ENCODE results near the gene RYR3. TPM values are rescaled to one million over a fixed set of nuclear protein-coding genes. Genes with fewer than 3 reads are reported as not detected.

The RYR3 gene
- total RNA-seq, 1 donor: 0.10 TPM

DNA sequence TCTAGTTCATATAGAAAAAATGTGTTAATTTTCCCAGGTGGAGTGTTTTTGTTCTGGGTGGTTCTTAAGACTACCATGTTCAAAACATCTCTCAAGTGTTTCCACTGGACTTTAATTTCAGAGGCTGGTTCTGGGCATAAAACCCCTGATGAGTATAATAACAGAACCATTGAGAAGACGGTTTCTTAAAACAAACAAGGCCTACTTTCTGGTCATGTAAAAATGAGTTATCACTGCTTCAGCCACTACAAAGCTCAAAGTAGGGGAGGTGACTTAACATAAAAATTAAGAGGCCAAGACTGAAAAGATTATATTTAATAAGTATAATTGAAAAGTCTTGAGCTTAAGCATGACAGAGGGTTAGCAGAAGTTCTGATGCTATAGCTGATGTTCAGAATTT lies 33.8 kb downstream of the RYR3 start:
- no peaks in the 10 kb centered on the region for H3K27me3 ChIP-seq (ENCODE audit: insufficient read depth, low read length)
- H3K4me3 ChIP-seq (ENCODE audit: low read length): no peak overlapping the region
- no peaks in the 10 kb centered on the region for H3K9me3 ChIP-seq (ENCODE audit: low read depth, low read length)
- H3K4me1 ChIP-seq (ENCODE audit: insufficient read depth, low read length): no peaks in the 10 kb centered on the region

DNA sequence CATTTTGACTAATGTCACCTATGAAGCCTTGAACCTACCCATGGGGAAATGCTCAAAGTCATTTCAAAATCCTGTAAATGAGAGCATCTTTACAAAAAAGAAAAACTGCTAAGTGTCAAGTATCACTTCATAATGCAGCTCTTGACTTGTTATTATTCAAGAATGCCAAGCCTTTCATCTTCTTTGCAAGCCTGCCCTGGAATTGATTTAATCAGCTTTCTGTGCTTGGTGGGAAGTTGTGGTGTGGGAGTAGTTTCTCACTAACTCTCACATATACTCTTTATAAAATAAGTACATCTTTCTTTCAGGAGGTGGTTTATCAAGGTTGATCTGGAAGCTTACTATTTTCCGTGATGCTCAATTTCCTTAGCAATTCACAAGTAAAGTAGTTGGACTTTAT lies 43.6 kb downstream of the RYR3 start:
- Histone ChIP-seq H3K4me1 (ENCODE audit: insufficient read depth, low read length) (no peaks in the 10 kb centered on the region), H3K27me3 (ENCODE audit: insufficient read depth, low read length) (no peaks in the 10 kb centered on the region), H3K4me3 (ENCODE audit: low read length) (no peak overlapping the region), H3K9me3 (ENCODE audit: low read depth, low read length) (no peaks in the 10 kb centered on the region)

DNA sequence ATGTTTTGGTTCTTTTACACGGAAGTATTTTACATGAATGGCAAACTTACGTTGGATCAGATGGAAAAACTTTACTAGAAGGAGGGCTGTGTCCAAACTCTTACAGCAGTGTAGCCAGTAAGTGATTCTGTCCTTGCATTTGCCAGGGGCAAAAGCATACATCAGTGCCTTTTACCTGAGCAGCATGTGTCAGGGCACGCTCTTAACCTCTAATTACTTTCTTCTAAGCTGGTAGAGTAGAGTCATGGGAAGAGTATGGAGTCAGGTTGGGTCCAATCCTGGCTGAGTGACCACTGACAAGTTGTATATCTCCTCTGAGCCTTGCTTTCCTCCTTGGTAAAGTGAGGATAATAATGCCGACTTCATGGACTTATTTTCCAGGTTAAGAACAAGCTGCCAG lies 47.1 kb downstream of the RYR3 start:
- Histone ChIP-seq H3K4me1 (ENCODE audit: insufficient read depth, low read length) (no peaks in the 10 kb centered on the region), H3K27me3 (ENCODE audit: insufficient read depth, low read length) (no peaks in the 10 kb centered on the region), H3K9me3 (ENCODE audit: low read depth, low read length) (no peaks in the 10 kb centered on the region), H3K4me3 (ENCODE audit: low read length) (no peak overlapping the region)

DNA sequence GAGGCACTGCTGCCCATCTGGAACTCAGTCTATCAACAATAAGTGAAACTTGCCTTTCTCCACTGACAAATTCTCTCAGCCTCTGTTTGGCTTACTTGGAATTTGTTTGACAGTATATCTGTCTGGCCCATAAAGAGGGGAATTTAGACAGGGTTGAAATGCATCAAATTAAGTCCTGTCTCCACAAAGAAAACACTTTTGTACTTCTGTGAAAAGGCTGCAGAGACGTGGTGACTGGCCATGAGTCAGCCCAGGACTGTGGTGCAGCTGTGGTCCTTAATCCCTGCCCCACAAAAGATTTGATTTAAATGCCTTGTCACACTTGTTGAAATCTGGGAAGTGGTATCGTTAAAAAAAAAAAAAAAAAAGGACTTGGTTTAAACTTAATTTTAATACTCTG lies 47.5 kb downstream of the RYR3 start:
- Histone ChIP-seq H3K9me3 (ENCODE audit: low read depth, low read length) (no peaks in the 10 kb centered on the region), H3K4me1 (ENCODE audit: insufficient read depth, low read length) (no peaks in the 10 kb centered on the region), H3K4me3 (ENCODE audit: low read length) (no peak overlapping the region), H3K27me3 (ENCODE audit: insufficient read depth, low read length) (no peaks in the 10 kb centered on the region)

DNA sequence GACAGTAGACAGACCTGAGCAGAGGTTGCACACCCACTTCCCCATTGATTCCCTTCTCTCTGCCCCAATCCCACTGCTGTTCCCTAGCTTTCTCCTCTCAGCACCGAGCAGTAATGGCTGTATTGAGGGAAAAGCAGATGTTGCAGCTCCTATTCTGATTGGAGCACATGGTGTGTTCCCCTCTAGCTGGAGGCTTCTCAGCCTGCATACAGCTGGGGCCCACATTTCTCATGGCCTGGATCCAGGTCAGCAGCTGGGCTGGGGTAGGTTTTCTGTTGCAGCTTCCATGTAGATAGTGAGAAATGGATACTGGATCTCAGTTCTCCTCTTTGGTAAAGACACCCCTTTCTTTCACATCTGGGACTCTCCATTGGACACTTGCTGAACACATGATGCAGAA lies 50.1 kb downstream of the RYR3 start:
- Histone ChIP-seq H3K4me1 (ENCODE audit: insufficient read depth, low read length) (no peaks in the 10 kb centered on the region), H3K27me3 (ENCODE audit: insufficient read depth, low read length) (no peaks in the 10 kb centered on the region), H3K4me3 (ENCODE audit: low read length) (no peak overlapping the region), H3K9me3 (ENCODE audit: low read depth, low read length) (no peaks in the 10 kb centered on the region)

DNA sequence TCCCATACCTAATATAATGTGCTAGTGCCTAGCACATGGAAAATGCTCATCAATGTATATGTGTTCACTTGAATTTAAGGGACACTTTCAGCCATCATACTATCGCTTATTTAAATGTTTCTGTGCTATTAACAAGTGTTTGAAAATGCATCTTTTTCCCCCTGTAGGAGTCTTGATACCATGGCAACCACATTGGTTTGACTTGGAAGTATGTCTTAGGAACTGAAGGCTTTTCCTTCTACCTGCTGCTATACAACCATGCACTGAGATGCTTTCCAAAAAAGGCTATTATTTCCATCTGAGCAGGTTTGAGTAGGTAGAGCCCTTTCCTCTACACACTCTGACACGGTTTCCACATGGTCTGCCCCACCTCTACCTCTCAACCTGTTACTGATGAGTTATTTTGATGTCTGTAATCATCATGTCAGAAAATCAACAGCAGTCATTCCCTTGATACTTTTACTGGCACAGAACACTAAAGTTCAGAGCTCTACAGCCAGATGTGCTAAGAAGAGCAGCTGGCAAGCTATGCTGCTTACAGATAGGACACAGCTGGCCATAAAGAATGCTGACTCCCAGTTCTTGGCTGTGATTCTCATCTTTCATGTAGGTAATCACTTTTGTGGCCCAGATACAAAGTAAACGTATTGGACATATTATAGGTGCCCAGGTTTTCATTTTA lies 59.3 kb downstream of the RYR3 start:
- no peak overlapping the region for H3K4me3 ChIP-seq (ENCODE audit: low read length)
- no peaks in the 10 kb centered on the region for H3K4me1 ChIP-seq (ENCODE audit: insufficient read depth, low read length)
- H3K9me3 ChIP-seq (ENCODE audit: low read depth, low read length): no peaks in the 10 kb centered on the region
- H3K27me3 ChIP-seq (ENCODE audit: insufficient read depth, low read length): no peaks in the 10 kb centered on the region

DNA sequence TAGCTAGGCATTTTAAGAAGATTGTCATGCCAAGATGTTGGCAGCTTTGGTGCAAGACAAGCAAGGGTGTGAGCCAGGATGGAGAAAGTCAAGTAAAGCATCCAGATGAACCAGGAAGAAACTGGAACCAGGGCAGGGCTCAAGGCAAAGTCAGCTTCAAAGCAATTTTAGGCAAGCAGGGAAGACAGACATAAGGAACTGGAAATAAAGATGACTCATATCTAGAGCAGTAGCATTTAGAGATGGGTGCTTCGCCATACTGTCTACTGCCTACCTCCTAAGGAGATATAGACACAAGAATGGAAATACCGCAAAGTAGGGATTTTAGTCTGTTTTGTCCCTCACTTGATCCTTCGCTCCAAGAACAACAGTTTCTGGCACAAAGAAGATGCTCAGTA lies 59.9 kb downstream of the RYR3 start:
- Histone ChIP-seq H3K4me3 (ENCODE audit: low read length) (no peak overlapping the region), H3K4me1 (ENCODE audit: insufficient read depth, low read length) (no peaks in the 10 kb centered on the region)

DNA sequence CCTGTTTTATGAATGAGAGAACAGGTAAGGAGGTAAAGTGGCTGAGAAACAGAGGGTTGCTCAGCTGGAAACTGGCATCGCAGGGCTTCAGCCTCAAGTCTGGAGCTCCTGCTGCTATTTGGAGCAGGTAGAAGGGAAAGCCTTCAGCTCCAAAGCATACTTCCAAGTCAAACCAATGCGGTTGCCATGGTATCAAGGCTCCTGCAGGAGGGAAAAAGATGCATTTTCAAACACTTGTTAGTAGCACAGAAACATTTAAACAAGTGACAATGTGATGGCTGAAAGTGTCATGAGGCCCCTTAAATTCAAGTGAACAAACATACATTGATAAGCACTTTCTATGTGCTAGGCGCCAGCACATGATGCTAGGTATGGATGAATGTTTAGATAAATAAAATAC lies 60.4 kb downstream of the RYR3 start:
- Histone ChIP-seq H3K4me1 (ENCODE audit: insufficient read depth, low read length) (no peaks in the 10 kb centered on the region), H3K9me3 (ENCODE audit: low read depth, low read length) (no peaks in the 10 kb centered on the region), H3K27me3 (ENCODE audit: insufficient read depth, low read length) (no peaks in the 10 kb centered on the region), H3K4me3 (ENCODE audit: low read length) (no peak overlapping the region)

More for the DNA sequence above, 59.9 kb downstream of the RYR3 start:
- no peaks in the 10 kb centered on the region for H3K27me3 ChIP-seq (ENCODE audit: insufficient read depth, low read length)
- H3K9me3 ChIP-seq (ENCODE audit: low read depth, low read length): no peaks in the 10 kb centered on the region

DNA sequence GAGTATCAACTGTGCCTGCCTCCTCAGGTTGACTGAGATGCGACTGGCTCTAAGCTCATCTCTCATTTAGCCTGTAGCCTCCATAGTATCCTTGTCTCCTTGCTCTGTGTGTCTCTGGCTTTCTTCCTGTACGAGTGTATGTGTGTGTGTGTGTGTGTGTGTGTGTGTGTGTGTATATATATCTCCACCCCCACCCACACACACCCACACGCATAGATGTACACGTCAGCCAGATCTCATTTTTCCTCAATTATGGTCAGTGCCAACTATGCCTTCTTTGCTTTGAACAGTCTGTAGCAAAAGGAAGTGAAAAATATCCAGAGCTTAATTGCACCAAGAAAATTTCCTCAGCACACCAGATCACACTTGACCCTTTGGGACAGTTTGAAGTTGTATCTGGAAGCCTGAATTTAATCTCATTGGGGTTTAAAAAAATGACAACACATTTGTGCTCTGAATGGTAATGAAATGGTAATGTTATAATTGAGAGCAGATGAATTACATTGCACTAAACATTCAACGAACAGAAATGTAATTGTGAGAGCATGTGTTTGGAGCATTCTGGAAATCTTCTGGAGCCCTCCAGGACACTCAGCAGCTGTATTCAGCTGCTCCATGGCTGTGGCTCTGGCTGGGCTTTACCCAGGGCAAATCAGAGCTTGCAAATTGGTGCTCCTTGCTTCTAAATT lies 63.6 kb downstream of the RYR3 start:
- Histone ChIP-seq H3K4me1 (ENCODE audit: insufficient read depth, low read length) (no peaks in the 10 kb centered on the region), H3K4me3 (ENCODE audit: low read length) (no peak overlapping the region), H3K27me3 (ENCODE audit: insufficient read depth, low read length) (no peaks in the 10 kb centered on the region), H3K9me3 (ENCODE audit: low read depth, low read length) (no peaks in the 10 kb centered on the region)

DNA sequence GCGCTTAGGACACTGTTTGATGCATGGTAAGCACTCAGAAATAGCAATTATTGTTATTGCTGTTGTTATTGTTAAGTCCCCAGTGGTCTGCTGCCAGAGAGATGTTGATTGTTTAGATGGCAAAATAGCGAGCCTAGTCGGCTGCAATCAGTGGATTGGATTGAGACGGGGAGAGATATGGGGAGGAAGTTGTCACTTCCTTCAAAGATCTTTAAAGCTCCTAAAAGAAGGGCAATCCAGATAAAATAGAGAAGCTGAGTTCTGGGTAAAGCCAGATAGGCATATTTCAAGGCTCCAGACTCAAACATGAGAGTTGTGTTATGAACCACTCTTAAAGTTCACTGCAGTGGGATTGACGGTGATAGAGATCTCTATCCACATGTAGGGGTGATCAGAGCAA lies 64.5 kb downstream of the RYR3 start:
- Histone ChIP-seq H3K9me3 (ENCODE audit: low read depth, low read length) (no peaks in the 10 kb centered on the region), H3K27me3 (ENCODE audit: insufficient read depth, low read length) (no peaks in the 10 kb centered on the region), H3K4me3 (ENCODE audit: low read length) (no peak overlapping the region), H3K4me1 (ENCODE audit: insufficient read depth, low read length) (no peaks in the 10 kb centered on the region)

DNA sequence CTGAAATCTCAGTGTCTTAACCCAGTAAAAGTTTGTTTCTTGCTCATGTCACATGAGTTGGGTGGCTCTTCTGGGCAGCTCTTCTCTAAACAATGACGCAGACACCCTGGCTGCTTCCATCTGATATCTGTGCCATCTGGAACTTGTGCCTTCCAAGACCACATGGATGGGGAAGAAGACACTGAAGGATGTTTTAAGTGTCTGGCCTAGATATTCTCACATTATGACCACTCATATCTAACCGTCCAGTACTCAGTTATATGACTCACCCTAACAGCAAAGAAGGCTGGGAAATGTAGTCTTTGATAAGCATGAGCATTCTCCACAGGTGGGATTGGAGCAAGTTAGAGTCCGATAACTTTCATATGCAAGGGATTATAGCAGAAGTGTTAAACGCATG lies 66.4 kb downstream of the RYR3 start:
- no peaks in the 10 kb centered on the region for H3K27me3 ChIP-seq (ENCODE audit: insufficient read depth, low read length)
- H3K4me1 ChIP-seq (ENCODE audit: insufficient read depth, low read length): no peaks in the 10 kb centered on the region
- H3K9me3 ChIP-seq (ENCODE audit: low read depth, low read length): no peaks in the 10 kb centered on the region
- no peak overlapping the region for H3K4me3 ChIP-seq (ENCODE audit: low read length)

DNA sequence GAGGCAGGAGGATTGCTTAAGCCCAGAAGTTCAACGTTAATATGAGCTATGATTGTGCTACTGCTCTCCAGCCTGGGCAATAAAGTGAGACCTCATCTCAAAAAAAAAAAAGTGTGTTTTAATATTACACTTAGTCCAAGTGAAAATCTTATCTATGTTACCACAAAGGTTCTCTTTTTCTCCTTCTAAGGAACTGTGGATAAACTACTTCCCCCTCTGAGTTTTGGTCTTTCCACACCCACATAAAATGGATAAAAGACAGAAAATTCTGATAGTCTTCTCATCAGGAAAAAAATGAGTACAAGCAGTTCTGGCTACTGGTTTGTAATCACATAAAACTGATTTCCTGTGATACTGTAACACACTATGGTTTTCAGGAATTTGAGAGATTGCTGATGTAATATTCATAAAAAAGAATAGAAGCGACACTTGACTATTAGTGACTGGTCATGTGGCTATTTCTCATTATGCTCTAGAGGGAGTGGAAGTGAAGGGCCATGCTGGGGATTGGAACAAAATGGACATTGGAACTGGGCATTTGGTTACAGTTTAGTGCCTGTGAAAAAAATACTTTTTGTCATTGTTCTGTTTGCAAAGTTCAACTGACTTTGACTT lies 68.2 kb downstream of the RYR3 start:
- H3K4me1 ChIP-seq (ENCODE audit: insufficient read depth, low read length): no peaks in the 10 kb centered on the region
- no peak overlapping the region for H3K4me3 ChIP-seq (ENCODE audit: low read length)
- H3K9me3 ChIP-seq (ENCODE audit: low read depth, low read length): no peaks in the 10 kb centered on the region
- no peaks in the 10 kb centered on the region for H3K27me3 ChIP-seq (ENCODE audit: insufficient read depth, low read length)

DNA sequence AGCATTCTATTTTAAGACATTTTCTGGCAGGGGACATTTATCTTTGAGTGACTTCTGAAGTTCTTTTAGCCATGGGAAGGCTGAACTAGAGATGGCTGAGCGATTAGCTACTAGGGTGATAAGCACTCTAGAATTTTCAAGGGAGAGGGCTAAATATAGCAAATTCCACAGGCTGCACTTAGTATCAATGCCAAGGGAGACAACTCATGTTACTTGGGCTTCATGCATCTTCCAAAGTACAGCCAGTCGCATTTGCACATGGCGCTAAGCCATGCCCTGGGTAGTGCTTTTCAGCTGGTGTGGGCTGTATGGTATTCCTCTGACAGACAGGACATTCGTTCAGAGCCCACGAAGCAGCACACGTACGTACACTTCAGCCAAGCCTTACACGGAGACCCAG lies 69.6 kb downstream of the RYR3 start:
- Histone ChIP-seq H3K4me1 (ENCODE audit: insufficient read depth, low read length) (no peaks in the 10 kb centered on the region), H3K4me3 (ENCODE audit: low read length) (no peak overlapping the region), H3K9me3 (ENCODE audit: low read depth, low read length) (no peaks in the 10 kb centered on the region), H3K27me3 (ENCODE audit: insufficient read depth, low read length) (no peaks in the 10 kb centered on the region)

DNA sequence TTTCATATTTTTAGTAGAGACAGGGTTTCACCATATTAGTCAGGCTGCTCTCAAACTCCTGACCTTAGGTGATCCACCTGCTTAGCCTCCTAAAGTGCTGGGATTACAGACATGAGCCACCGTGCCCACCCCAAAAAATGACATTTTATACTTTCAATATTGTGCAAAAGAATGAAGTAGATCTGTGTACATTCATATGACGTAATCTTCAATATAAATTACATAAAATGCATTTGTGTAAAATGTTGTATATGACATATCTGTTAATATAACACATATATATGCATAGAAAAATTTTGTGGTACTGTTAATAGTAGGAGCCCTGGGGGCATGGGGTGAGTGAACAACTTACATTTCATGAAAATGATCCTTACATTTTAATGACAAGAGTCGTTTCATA lies 71.7 kb downstream of the RYR3 start:
- Histone ChIP-seq H3K9me3 (ENCODE audit: low read depth, low read length) (no peaks in the 10 kb centered on the region), H3K27me3 (ENCODE audit: insufficient read depth, low read length) (no peaks in the 10 kb centered on the region), H3K4me1 (ENCODE audit: insufficient read depth, low read length) (no peaks in the 10 kb centered on the region)

DNA sequence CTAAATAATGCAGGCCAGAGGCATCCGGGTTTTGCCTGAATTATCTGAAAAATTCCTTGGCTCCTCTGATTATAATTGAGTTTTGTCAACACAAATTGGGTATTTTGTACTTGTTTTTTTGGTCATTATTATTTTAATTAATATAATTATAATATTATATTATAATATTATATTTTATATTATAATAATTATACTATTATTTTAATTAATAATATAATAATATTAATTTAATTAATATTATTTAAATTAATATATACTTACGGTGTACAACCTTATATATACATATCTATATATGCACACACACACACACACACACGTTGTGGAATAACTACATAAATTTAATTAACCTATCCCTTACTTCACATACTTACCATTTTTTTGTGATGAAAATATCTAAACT lies 73.5 kb downstream of the RYR3 start:
- Histone ChIP-seq H3K4me1 (ENCODE audit: insufficient read depth, low read length) (no peaks in the 10 kb centered on the region), H3K4me3 (ENCODE audit: low read length) (no peak overlapping the region), H3K9me3 (ENCODE audit: low read depth, low read length) (no peaks in the 10 kb centered on the region), H3K27me3 (ENCODE audit: insufficient read depth, low read length) (no peaks in the 10 kb centered on the region)

More for the DNA sequence above, 71.7 kb downstream of the RYR3 start:
- H3K4me3 ChIP-seq (ENCODE audit: low read length): no peak overlapping the region

DNA sequence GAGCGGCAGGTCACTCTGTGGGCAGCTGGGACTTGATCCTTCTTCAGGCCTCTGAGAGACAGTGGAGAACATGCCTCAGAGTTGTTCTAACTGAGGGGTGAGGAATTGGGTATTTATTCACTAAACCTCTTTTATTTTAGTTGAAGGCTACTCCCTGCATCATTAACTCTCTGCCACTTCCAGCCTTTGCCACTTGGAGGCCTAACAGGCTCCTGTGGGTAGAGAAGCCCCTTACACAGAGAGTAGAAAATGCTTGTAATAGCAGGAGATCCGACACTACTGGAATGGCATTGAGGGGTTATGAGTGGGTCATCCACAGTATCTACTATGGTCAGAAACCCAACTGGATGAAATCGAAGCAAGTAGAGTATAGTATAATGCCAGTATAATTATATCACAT lies 81.7 kb downstream of the RYR3 start:
- no peak overlapping the region for H3K4me3 ChIP-seq (ENCODE audit: low read length)
- H3K4me1 ChIP-seq (ENCODE audit: insufficient read depth, low read length): no peaks in the 10 kb centered on the region
- H3K9me3 ChIP-seq (ENCODE audit: low read depth, low read length): no peaks in the 10 kb centered on the region
- H3K27me3 ChIP-seq (ENCODE audit: insufficient read depth, low read length): no peaks in the 10 kb centered on the region

All from mononuclear cell (primary cell).